Esophagus squamous epithelium (tissue), 4 donors: Measurements from ENCODE around the gene RPGRIP1L.

Experiments used
- POLR2A ChIP-seq, 4 donors: fragments of 450-650 bp; IDR thresholded peaks; one replicate each; pipeline ENCODE4 v1.6.1; 2017; ENCODE audit warnings: antibody characterized with exemption in 4 of 4, mild to moderate bottlenecking in 4 of 4, moderate library complexity in 3 of 4
- TF ChIP-seq, protein P1 (sequence below), 6 experiments: fragments of 450-650 bp in 4 of 6; fragments of 200-600 bp in 2 of 6; sonication (generic) in 2 of 6; IDR thresholded peaks; one replicate each; pipeline ENCODE4 v1.5.1; 2016 to 2019; ENCODE audit warnings: antibody characterized with exemption in 6 of 6, mild to moderate bottlenecking in 4 of 6, moderate library complexity in 4 of 6

DNA sequence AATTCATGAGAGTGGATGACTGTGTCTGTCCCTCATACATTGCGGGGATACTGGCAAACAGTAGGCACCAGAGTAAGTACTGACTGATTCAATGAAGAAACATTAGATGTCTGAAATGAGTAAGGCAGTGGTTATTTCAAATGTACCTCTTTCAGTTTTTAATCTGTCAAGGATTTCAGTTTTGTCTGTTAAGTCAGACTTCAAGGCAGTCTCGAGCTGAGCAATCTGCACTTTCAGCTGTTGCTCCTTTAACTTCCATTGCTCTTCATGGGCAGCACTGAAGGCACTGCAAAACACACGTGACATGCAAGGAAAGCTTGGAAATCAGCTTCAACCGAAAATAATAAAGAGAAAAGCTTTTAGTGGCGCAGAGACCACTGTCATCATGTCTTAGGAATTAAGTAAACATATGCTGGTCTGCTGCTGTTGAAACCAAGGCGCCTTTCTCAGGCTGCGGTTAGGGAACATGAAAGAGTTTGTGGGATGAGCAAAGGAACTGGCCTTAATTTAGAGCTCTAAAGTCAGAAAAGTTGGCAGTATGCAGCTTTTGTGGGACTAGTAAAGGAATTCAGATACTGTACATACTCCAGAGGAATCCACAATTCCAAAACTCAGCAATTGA lies 38.8 kb downstream of the RPGRIP1L start:
- TF ChIP-seq POLR2A (IDR thresholded peaks at IDR 0.05): no peak
- TF ChIP-seq, protein P1, sequence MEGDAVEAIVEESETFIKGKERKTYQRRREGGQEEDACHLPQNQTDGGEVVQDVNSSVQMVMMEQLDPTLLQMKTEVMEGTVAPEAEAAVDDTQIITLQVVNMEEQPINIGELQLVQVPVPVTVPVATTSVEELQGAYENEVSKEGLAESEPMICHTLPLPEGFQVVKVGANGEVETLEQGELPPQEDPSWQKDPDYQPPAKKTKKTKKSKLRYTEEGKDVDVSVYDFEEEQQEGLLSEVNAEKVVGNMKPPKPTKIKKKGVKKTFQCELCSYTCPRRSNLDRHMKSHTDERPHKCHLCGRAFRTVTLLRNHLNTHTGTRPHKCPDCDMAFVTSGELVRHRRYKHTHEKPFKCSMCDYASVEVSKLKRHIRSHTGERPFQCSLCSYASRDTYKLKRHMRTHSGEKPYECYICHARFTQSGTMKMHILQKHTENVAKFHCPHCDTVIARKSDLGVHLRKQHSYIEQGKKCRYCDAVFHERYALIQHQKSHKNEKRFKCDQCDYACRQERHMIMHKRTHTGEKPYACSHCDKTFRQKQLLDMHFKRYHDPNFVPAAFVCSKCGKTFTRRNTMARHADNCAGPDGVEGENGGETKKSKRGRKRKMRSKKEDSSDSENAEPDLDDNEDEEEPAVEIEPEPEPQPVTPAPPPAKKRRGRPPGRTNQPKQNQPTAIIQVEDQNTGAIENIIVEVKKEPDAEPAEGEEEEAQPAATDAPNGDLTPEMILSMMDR (IDR thresholded peaks at IDR 0.05): no peak
